ENCODE measurements around the gene SGPP1. TPM values are rescaled to one million over a fixed set of nuclear protein-coding genes. Genes with fewer than 3 reads are reported as not detected.

Gene SGPP1
- total and polyA plus RNA-seq, 2 of the 8 experiments (the other 6 are each of a cell fraction or from before 2014, with no cell fraction given) = 5.7 to 8.1 TPM

DNA sequence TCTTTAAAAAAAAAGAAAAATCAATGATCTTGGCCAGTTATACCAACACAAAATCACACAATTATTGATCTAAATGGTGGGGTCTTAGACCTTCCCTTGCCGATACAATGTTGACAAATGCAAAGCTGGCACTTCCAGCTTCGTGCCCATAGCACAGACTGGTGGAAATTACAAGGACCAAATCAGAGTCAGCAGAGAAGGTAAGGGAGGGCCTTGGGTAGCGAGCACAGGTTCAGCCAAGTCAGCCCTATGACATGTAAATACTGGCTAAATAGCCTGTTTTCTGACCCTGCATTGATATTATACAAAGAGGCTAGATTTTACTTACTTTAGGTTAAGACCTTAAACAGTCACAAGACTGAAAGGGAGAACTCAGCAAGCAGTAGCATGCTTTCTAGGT is 55.9 kb downstream of the SGPP1 start (continued):
- TF ChIP-seq, protein P1, sequence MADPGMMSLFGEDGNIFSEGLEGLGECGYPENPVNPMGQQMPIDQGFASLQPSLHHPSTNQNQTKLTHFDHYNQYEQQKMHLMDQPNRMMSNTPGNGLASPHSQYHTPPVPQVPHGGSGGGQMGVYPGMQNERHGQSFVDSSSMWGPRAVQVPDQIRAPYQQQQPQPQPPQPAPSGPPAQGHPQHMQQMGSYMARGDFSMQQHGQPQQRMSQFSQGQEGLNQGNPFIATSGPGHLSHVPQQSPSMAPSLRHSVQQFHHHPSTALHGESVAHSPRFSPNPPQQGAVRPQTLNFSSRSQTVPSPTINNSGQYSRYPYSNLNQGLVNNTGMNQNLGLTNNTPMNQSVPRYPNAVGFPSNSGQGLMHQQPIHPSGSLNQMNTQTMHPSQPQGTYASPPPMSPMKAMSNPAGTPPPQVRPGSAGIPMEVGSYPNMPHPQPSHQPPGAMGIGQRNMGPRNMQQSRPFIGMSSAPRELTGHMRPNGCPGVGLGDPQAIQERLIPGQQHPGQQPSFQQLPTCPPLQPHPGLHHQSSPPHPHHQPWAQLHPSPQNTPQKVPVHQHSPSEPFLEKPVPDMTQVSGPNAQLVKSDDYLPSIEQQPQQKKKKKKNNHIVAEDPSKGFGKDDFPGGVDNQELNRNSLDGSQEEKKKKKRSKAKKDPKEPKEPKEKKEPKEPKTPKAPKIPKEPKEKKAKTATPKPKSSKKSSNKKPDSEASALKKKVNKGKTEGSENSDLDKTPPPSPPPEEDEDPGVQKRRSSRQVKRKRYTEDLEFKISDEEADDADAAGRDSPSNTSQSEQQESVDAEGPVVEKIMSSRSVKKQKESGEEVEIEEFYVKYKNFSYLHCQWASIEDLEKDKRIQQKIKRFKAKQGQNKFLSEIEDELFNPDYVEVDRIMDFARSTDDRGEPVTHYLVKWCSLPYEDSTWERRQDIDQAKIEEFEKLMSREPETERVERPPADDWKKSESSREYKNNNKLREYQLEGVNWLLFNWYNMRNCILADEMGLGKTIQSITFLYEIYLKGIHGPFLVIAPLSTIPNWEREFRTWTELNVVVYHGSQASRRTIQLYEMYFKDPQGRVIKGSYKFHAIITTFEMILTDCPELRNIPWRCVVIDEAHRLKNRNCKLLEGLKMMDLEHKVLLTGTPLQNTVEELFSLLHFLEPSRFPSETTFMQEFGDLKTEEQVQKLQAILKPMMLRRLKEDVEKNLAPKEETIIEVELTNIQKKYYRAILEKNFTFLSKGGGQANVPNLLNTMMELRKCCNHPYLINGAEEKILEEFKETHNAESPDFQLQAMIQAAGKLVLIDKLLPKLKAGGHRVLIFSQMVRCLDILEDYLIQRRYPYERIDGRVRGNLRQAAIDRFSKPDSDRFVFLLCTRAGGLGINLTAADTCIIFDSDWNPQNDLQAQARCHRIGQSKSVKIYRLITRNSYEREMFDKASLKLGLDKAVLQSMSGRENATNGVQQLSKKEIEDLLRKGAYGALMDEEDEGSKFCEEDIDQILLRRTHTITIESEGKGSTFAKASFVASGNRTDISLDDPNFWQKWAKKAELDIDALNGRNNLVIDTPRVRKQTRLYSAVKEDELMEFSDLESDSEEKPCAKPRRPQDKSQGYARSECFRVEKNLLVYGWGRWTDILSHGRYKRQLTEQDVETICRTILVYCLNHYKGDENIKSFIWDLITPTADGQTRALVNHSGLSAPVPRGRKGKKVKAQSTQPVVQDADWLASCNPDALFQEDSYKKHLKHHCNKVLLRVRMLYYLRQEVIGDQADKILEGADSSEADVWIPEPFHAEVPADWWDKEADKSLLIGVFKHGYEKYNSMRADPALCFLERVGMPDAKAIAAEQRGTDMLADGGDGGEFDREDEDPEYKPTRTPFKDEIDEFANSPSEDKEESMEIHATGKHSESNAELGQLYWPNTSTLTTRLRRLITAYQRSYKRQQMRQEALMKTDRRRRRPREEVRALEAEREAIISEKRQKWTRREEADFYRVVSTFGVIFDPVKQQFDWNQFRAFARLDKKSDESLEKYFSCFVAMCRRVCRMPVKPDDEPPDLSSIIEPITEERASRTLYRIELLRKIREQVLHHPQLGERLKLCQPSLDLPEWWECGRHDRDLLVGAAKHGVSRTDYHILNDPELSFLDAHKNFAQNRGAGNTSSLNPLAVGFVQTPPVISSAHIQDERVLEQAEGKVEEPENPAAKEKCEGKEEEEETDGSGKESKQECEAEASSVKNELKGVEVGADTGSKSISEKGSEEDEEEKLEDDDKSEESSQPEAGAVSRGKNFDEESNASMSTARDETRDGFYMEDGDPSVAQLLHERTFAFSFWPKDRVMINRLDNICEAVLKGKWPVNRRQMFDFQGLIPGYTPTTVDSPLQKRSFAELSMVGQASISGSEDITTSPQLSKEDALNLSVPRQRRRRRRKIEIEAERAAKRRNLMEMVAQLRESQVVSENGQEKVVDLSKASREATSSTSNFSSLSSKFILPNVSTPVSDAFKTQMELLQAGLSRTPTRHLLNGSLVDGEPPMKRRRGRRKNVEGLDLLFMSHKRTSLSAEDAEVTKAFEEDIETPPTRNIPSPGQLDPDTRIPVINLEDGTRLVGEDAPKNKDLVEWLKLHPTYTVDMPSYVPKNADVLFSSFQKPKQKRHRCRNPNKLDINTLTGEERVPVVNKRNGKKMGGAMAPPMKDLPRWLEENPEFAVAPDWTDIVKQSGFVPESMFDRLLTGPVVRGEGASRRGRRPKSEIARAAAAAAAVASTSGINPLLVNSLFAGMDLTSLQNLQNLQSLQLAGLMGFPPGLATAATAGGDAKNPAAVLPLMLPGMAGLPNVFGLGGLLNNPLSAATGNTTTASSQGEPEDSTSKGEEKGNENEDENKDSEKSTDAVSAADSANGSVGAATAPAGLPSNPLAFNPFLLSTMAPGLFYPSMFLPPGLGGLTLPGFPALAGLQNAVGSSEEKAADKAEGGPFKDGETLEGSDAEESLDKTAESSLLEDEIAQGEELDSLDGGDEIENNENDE (IDR thresholded peaks at IDR 0.05; ENCODE audit: insufficient replicate concordance, low read length) = no peak
